Muscle layer of colon (tissue), 2 donors: ENCODE measurements around the gene TCF23.
"Not testable (repeated sequence)": the region's sequence is repeated elsewhere in the genome, so short reads cannot be mapped to it uniquely, and the experiment has no call there.

Experiments used
- H3K27ac ChIP-seq: one replicate; pipeline ENCODE4 v1.7.0; 2013; ENCODE audit warnings: low read depth, mild to moderate bottlenecking, low read length, moderate library complexity
- H3K27me3 ChIP-seq, 2 donors: one replicate each; pipeline ENCODE4 v1.7.0; 2013; ENCODE audit warnings: low read length in 2 of 2, mild to moderate bottlenecking in 2 of 2; ENCODE audit not compliant: insufficient read depth in 2 of 2, control insufficient read depth in 1 of 2
- H3K36me3 ChIP-seq: one replicate; pipeline ENCODE4 v1.7.0; 2013; ENCODE audit warnings: mild to moderate bottlenecking, low read length; ENCODE audit not compliant: insufficient read depth
- H3K4me1 ChIP-seq: one replicate; pipeline ENCODE4 v1.7.0; 2013; ENCODE audit warnings: mild to moderate bottlenecking, low read length; ENCODE audit not compliant: insufficient read depth
- H3K4me3 ChIP-seq, 2 donors: one replicate each; pipeline ENCODE4 v1.7.0; 2013; ENCODE audit warnings: low read length in 2 of 2, low read depth in 1 of 2, mild to moderate bottlenecking in 1 of 2, moderate library complexity in 1 of 2
- H3K9ac ChIP-seq: one replicate; pipeline ENCODE4 v1.7.0; 2013; ENCODE audit warnings: low read length
- H3K9me3 ChIP-seq: one replicate; pipeline ENCODE4 v1.7.0; 2013; ENCODE audit warnings: mild to moderate bottlenecking, low read length
- donor health status: abdominal sarcoma.
- donor health status: Adenocarcinoma of cecum.

TCF23 gene

GRCh38 chr2:27182346-27182745 is 33.5 kb downstream of the TCF23 start:
- no peak overlapping the region for H3K27ac ChIP-seq
- no peaks in the 10 kb centered on the region for H3K36me3 ChIP-seq
- H3K4me3 ChIP-seq: no peak overlapping the region
- no peak overlapping the region for H3K9ac ChIP-seq
- H3K27me3 ChIP-seq: peaks cover 0 to 5% of the 10 kb centered on the region in 2 donors
- no peaks in the 10 kb centered on the region for H3K4me1 ChIP-seq
- H3K9me3 ChIP-seq: no peaks in the 10 kb centered on the region

DNA sequence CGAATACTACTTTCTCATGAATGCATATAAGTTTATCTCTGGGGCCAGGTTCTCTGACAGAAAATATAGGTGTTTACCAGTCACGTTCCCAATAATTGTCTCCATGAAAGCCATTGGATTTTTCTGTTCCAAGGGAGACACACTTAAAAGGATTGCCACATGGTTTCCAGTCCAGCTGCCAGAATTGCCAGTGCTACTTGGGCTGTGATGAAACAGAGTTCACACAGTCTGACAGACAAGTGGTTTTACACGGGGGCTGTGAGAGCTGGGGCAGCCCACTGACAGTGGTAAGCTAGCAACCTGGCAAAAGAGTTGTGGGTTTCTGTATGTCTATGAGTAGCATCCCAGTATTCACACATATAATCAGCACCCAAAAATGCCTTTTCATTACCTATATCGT is 35.3 kb downstream of the TCF23 start:
- H3K9ac ChIP-seq: no peak overlapping the region
- H3K9me3 ChIP-seq: no peaks in the 10 kb centered on the region
- no peaks in the 10 kb centered on the region for H3K36me3 ChIP-seq
- no peak overlapping the region for H3K4me3 ChIP-seq
- no peak overlapping the region for H3K27ac ChIP-seq
- H3K4me1 ChIP-seq: no peaks in the 10 kb centered on the region
- peaks cover 0 to under 1% of the 10 kb centered on the region in 2 donors for H3K27me3 ChIP-seq

GRCh38 chr2:27185331-27186026 is 36.7 kb downstream of the TCF23 start:
- Histone ChIP-seq H3K27me3 (no peaks in the 10 kb centered on the region), H3K4me3 (no peak overlapping the region), H3K27ac (no peak overlapping the region), H3K4me1 (no peaks in the 10 kb centered on the region), H3K9me3 (no peaks in the 10 kb centered on the region), H3K9ac (no peak overlapping the region), H3K36me3 (no peaks in the 10 kb centered on the region)

DNA sequence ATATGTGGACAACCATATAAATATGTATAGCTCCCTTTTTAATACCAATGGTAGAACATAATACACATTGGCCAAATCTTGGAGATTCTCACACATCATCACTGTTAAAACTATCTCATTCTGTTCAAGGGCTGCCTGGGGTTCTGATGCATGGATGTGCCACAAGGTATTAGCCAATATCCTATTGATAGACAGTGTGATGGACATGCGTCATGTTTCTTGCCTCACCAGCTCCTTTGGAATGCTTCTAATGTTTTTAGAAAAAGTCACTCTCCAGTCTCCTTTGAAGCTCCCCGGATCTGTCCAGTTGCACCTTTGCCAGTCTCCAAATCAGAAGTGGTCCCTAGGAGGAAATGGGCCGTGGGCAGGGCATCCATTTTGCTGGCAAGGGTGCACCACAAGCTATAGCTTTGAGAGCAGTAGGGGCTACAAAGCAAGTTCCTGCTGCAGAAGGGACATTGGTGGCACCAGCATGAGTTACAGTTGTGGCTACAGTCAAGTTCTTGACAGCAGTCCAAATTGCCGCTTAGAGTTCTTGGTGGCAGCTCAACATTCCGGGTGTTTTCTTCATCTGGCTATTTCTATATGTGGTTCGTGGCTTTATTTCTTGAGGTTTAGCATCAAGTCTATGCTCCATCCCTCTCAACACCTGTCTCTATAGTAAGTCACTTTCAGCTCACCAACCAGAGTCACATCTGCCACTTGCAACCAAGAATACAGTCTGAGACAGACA is 38.0 kb downstream of the TCF23 start:
- no peaks in the 10 kb centered on the region for H3K27me3 ChIP-seq
- H3K9me3 ChIP-seq: no peaks in the 10 kb centered on the region
- no peak overlapping the region for H3K9ac ChIP-seq
- H3K4me1 ChIP-seq: no peaks in the 10 kb centered on the region
- H3K36me3 ChIP-seq: no peaks in the 10 kb centered on the region
- H3K27ac ChIP-seq: no peak overlapping the region
- H3K4me3 ChIP-seq: no peak overlapping the region

GRCh38 chr2:27189989-27190388 is 41.2 kb downstream of the TCF23 start:
- H3K27me3 ChIP-seq: no peaks in the 10 kb centered on the region

DNA sequence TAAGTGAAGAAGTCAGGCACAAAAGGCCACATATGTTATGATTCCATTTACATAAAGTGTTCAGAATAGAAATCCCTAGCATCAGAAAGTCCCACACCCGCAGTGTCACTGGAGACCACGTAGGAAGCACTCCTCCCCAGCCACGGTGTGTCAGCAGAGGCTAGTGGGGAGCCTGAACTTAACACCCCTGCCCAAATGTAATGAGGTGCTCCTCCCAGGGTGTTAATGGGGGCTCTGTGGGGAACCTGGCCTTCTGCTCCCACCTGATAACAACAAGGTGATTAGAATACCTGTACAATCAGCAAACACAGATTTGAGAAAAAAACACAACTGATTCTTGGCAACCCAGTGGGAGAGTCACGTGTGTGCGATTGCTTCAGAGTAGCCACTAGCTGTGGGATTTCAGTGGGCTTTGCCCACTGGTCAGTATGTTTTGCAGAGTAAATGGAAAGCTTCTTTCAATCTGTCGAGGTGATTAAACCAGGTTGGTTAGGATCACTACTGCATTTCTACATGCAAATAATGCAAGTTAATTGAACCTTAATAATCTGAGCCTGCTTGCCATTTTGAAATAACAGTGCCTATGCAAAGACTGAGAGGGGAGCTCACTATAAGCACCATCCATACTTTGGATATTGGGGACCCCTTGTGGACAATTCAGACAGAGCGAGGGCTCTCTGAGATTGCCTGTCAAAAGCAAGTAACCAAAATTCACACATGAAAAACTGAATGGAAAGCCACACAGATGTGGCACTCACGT is 42.4 kb downstream of the TCF23 start:
- Histone ChIP-seq H3K27me3 (no peaks in the 10 kb centered on the region), H3K9ac (no peak overlapping the region), H3K4me1 (no peaks in the 10 kb centered on the region), H3K27ac (no peak overlapping the region), H3K9me3 (no peaks in the 10 kb centered on the region), H3K4me3 (no peak overlapping the region), H3K36me3 (no peaks in the 10 kb centered on the region)

More at GRCh38 chr2:27189989-27190388, 41.2 kb downstream of the TCF23 start:
- Histone ChIP-seq H3K4me1 (no peaks in the 10 kb centered on the region), H3K9ac (no peak overlapping the region), H3K36me3 (no peaks in the 10 kb centered on the region), H3K4me3 (no peak overlapping the region), H3K27ac (no peak overlapping the region), H3K9me3 (no peaks in the 10 kb centered on the region)

GRCh38 chr2:27194538-27195354 is 45.9 kb downstream of the TCF23 start:
- no peak overlapping the region for H3K9ac ChIP-seq
- no peaks in the 10 kb centered on the region for H3K27me3 ChIP-seq
- H3K27ac ChIP-seq: no peak overlapping the region
- H3K4me1 ChIP-seq: no peaks in the 10 kb centered on the region
- H3K9me3 ChIP-seq: no peaks in the 10 kb centered on the region
- no peaks in the 10 kb centered on the region for H3K36me3 ChIP-seq
- no peak overlapping the region for H3K4me3 ChIP-seq

- not testable (repeated sequence) for H3K9ac ChIP-seq, H3K9me3 ChIP-seq, H3K27me3 ChIP-seq, H3K4me3 ChIP-seq, H3K27ac ChIP-seq, H3K36me3 ChIP-seq, H3K4me1 ChIP-seq
Measured at GRCh38 chr2:27195799-27196198, 47.0 kb downstream of the TCF23 start.

- not testable (repeated sequence) for H3K36me3 ChIP-seq, H3K4me1 ChIP-seq, H3K27me3 ChIP-seq, H3K9me3 ChIP-seq, H3K27ac ChIP-seq, H3K4me3 ChIP-seq, H3K9ac ChIP-seq
Measured at GRCh38 chr2:27198068-27198467, 49.3 kb downstream of the TCF23 start.

GRCh38 chr2:27198627-27199026 is 49.8 kb downstream of the TCF23 start:
- Histone ChIP-seq H3K27ac (no peak overlapping the region), H3K4me1 (no peaks in the 10 kb centered on the region), H3K9ac (no peak overlapping the region), H3K9me3 (no peaks in the 10 kb centered on the region), H3K4me3 (no peak overlapping the region), H3K27me3 (no peaks in the 10 kb centered on the region), H3K36me3 (peaks cover 5% of the 10 kb centered on the region)

DNA sequence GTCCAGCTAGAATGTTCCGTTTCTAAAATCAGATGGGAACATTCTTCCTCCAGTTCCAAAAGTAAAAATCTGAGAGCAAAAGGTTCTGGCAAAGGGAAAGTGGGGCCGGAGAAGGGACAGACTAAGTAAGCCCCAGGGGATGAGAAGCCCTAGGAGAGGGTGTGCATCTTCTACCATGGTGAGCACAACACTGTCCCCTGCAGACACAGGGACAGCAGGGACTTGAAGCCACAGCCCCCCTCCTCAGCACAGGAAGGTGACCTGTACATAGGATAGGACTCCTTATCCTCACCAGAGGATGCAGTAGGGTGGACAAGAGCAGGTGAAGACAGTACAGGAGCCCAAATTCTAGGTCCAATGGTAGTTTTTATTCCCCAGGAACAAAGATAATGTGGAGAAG is 50.4 kb downstream of the TCF23 start:
- H3K4me3 ChIP-seq: no peak overlapping the region

More for the DNA sequence above, 50.4 kb downstream of the TCF23 start:
- H3K4me1 ChIP-seq: no peaks in the 10 kb centered on the region
- H3K9ac ChIP-seq: no peak overlapping the region
- no peaks in the 10 kb centered on the region for H3K27me3 ChIP-seq
- no peaks in the 10 kb centered on the region for H3K9me3 ChIP-seq
- peaks cover 11% of the 10 kb centered on the region for H3K36me3 ChIP-seq
- H3K27ac ChIP-seq: no peak overlapping the region
